ENCODE results near the gene IFNA16.
"Not testable (repeated sequence)": the region's sequence is repeated elsewhere in the genome, so short reads cannot be mapped to it uniquely, and the experiment has no call there.

IFNA16 gene

GRCh38 chr9:21194867-21195776 is 22.0 kb downstream of the IFNA16 start:
- peak; percentile 30 for DNase-seq

GRCh38 chr9:21187487-21187886 is 29.6 kb downstream of the IFNA16 start, which contains the start of gene IFNA4:
Gene IFNA4 (minus strand): TSS chr9:21187587. CDS start chr9:21187531, 56 bp downstream.
- DNase-seq: not testable (repeated sequence)

GRCh38 chr9:21182810-21183736 is 34.0 kb downstream of the IFNA16 start:
- DNase-seq: peak; percentile 23

- DNase-seq: no peak
Observed at GRCh38 chr9:21174671-21175070, 42.4 kb downstream of the IFNA16 start.

- DNase-seq: no peak
Observed at GRCh38 chr9:21172156-21172555, 45.0 kb downstream of the IFNA16 start.

- no peak for DNase-seq
Observed at GRCh38 chr9:21171351-21171750, 45.8 kb downstream of the IFNA16 start.

- not testable (repeated sequence) for DNase-seq
Observed at GRCh38 chr9:21166560-21166959, 50.6 kb downstream of the IFNA16 start, which contains the start of gene IFNA21. Gene IFNA21 (minus strand): TSS chr9:21166660. CDS start chr9:21166612, 48 bp downstream.
